Heart left ventricle (tissue), 16 donors: Measurements from ENCODE around the gene ASPG. TPM values are rescaled to one million over a fixed set of nuclear protein-coding genes. Genes with fewer than 3 reads are reported as not detected.

ENCODE experiments used
- ATAC-seq, 4 donors: fragments of 200-7000 bp; cut with Tn5 transposase; one replicate each; pipeline ENCODE4 v1.9.1; 2020 to 2022; ENCODE audit warnings: moderate library complexity in 4 of 4, mild to moderate bottlenecking in 3 of 4, moderate number of reproducible peaks in 1 of 4
- DNase-seq, 5 donors: peaks; one replicate each; pipeline ENCODE4 v3.0.0-alpha.2; 2020
- H3K27ac ChIP-seq, 12 donors: fragments of 200-600 bp; sonication (generic) in 4 of 12; one replicate each; pipeline versions ENCODE4 v1.5.0 to v1.8.0; 2016 to 2022; ENCODE audit warnings: mild to moderate bottlenecking in 2 of 12
- H3K27me3 ChIP-seq, 9 donors: fragments of 200-600 bp; sonication (generic) in 2 of 9; one replicate each; pipeline versions ENCODE4 v1.5.1 to v1.8.0; 2016 to 2022; ENCODE audit warnings: mild to moderate bottlenecking in 3 of 9
- H3K36me3 ChIP-seq, 9 donors: fragments of 200-600 bp; sonication (generic) in 2 of 9; one replicate each; pipeline versions ENCODE4 v1.5.0 to v1.8.0; 2018 to 2022; ENCODE audit warnings: mild to moderate bottlenecking in 2 of 9
- H3K4me1 ChIP-seq, 12 donors: fragments of 200-600 bp; sonication (generic) in 4 of 12; one replicate each; pipeline versions ENCODE4 v1.5.0 to v1.8.0; 2016 to 2022; ENCODE audit warnings: mild to moderate bottlenecking in 3 of 12
- H3K4me3 ChIP-seq, 12 donors: fragments of 200-600 bp; sonication (generic) in 4 of 12; one replicate each; pipeline versions ENCODE4 v1.5.0 to v1.8.0; 2017 to 2022; ENCODE audit warnings: mild to moderate bottlenecking in 9 of 12, moderate library complexity in 4 of 12
- H3K9me3 ChIP-seq, 12 donors: fragments of 200-600 bp; sonication (generic) in 4 of 12; one replicate each; pipeline versions ENCODE4 v1.5.0 to v1.8.0; 2016 to 2022; ENCODE audit warnings: mild to moderate bottlenecking in 1 of 12
- POLR2A ChIP-seq, 2 donors: fragments of 450-650 bp; IDR thresholded peaks; one replicate each; pipeline ENCODE4 v1.6.1; 2017; ENCODE audit warnings: antibody characterized with exemption in 2 of 2, mild to moderate bottlenecking in 2 of 2, moderate library complexity in 2 of 2
- WGBS, 4 donors: extraction: QIAGEN DNeasy Blood & Tissue Kit in 2 of 4; methylation state at CpG; one replicate each; pipeline versions ENCODE4 v1.1.5 to v1.1.7; 2013 to 2018; 5-methylcytosine and 5-hydroxymethylcytosine counted together
- intact Hi-C, 10 donors: fragments of 100-400 bp; cut with DNase I; formaldehyde crosslinking; loops; one replicate each; pipeline versions ENCODE4 v1.11.1 to v1.14.2; 2022
- polyA plus RNA-seq, 2 donors: library from polyadenylated mRNA; stranded (reverse); fragments of 200-250 nt; gene quantifications; one replicate each; pipeline ENCODE4 v1.2.3, GENCODE V29; 2013
- total RNA-seq, 9 donors: library from RNA; depleted of rRNA in 2 of 9; stranded (reverse); fragments of >200 nt in 2 of 9; fragmentation: NEBNext Ultra II Directional in 3 of 9; extraction: Animal tissue kit (Norgen Biotek cat#: 25700) in 3 of 9; gene quantifications; one replicate each; pipeline versions ENCODE4 v1.1.0 to v1.2.4, GENCODE V29; 2016 to 2023
- TF ChIP-seq, protein P1 (sequence below), 12 donors: fragments of 200-600 bp; sonication (generic) in 4 of 12; IDR thresholded peaks; one replicate each; pipeline versions ENCODE4 v1.5.0 to v1.8.0; 2018 to 2022; ENCODE audit warnings: antibody characterized with exemption in 12 of 12, mild to moderate bottlenecking in 5 of 12
- donor health status: ischemic (EF 13 %, LVEDD 7.1; RV severe dilation, severe dysfunction).
- donor health status: healthy with polysubstance abuse.
- donor health status: DM: no; HTN: yes; CAD: no.
- donor health status: DM: no; HTN: no; CAD: no.
- donor health status: ischemic (EF 25% LVEDD 6.9; RV normal size, moderate dysfunction).
- donor health status: ischemic (EF 25% LVEDD 5.7; RV mildly dilated, moderate dysfunction).
- donor health status: healthy.
- donor health status: DM: yes; HTN: yes; CAD: no.
- donor health status: ischemic (EF 35%, LVEDD 5.7; RV mildly dilated, moderate dysfunction).
- donor health status: nonischemic (EF 11% LVEDD 7.7; RV severe dilation, severe dysfunction).
- donor health status: DM: yes; HTN: yes; CAD: no.
- donor health status: PGD.
- donor health status: ischemic (EF 29% LVEDD 5.4; RV normal size, mild dysfunction).
- donor health status: nonischemic (EF 23%, LVEDD 6.1; RV moderate dilation, normal function).

The ASPG gene
- total and polyA plus RNA-seq, 11 donors: 3.2 to 54.6 (median 16.3) TPM

DNA sequence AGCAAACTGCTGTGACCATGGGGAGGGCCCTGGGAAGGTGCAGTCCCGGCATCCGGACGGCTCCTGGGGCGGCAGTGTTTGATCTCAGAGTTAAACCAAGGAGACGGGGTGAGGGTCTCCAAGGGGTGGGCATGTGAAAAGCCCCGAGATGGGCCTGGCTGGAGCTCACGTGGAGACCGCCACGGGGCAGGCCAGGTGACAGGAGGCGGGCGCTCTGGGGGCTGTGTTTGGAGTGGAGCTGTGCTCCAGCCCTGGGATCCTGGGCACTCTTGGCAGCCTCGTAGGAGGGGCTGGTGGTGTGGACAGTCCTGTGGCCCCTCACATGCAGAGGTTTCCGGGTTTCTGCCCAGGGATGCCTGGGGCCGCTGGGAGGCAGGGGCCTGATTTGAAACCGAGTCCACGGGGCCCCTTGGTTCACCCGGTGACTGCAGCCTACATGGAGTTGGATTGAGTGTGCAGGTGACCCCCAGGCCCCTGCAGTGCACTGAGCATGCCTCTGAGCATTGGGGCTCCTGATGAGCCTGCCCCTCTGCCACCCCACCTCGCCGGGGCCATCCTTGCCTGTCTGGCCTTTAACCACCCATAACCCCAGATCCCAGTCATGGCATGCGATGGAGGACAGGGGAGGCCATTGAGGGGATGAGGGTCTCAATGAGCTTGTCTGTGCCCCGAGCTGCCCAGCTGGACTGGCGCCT is 61.3 kb downstream of the ASPG start:
- TF ChIP-seq, protein P1, sequence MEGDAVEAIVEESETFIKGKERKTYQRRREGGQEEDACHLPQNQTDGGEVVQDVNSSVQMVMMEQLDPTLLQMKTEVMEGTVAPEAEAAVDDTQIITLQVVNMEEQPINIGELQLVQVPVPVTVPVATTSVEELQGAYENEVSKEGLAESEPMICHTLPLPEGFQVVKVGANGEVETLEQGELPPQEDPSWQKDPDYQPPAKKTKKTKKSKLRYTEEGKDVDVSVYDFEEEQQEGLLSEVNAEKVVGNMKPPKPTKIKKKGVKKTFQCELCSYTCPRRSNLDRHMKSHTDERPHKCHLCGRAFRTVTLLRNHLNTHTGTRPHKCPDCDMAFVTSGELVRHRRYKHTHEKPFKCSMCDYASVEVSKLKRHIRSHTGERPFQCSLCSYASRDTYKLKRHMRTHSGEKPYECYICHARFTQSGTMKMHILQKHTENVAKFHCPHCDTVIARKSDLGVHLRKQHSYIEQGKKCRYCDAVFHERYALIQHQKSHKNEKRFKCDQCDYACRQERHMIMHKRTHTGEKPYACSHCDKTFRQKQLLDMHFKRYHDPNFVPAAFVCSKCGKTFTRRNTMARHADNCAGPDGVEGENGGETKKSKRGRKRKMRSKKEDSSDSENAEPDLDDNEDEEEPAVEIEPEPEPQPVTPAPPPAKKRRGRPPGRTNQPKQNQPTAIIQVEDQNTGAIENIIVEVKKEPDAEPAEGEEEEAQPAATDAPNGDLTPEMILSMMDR (IDR thresholded peaks at IDR 0.05): no peak
- TF ChIP-seq POLR2A (IDR thresholded peaks at IDR 0.05): no peak

DNA sequence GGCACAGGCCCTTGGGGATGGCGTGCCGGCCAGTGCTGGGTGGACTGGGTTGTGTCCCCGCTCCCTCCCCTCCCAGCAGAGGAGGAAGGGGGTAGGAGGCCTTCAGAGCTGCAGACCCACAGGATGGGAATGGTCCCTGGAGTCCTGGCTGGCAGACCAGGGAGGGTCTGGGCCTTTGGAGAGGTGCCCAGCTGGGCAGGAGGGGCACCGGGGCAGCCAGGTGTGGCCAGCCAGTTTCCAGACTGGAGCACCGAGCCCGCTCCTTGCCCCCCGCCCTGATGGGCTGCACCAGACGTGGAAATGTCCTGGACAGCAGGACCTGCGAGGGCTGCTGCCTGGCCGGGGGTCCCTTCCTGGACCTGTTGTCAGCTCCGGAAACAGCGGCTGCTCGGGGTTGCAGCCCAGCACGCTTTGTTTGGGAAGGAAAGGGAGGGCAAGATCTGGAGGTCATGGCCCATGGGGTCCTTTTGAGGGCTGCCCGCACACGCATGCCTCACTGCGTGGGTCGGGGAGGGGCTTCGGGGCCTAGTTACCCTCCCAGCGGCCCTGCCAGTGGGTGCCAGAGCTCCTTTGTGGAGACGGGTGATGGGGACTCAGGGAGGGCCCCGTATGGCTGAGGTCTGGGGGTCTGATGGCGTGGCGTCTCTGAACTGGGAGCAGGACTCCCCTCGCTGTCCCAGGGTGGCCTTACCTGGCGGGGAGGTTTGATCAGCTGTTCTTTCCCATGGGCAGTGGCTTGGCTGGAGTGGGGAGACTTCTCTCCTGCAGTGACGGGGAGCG is 62.0 kb downstream of the ASPG start:
- Histone ChIP-seq H3K27ac (peak overlapping the region in 1 of 12 donors; percentile 14), H3K4me1 (peaks cover 0 to 57% (median 18%) of the 10 kb centered on the region in 12 donors), H3K36me3 (peaks cover 0 to 7% (median 0%) of the 10 kb centered on the region in 9 donors), H3K9me3 (no peaks in the 10 kb centered on the region), H3K4me3 (no peak overlapping the region), H3K27me3 (no peaks in the 10 kb centered on the region)
- TF ChIP-seq, protein P1 (IDR thresholded peaks at IDR 0.05): no peak
- TF ChIP-seq POLR2A (IDR thresholded peaks at IDR 0.05): no peak
- WGBS, 4 donors: 61 to 79% (median 69%) methylated on average over 20 to 28 of the region's 28 CpGs
- intact Hi-C loops: loop anchor here in 2 of 10 donors (10.0 kb wide), 2 partner anchors 77 to 147 kb away; no protein-coding TSS in a partner anchor
- no peak for ATAC-seq
- peak in 3 of 5 donors; percentile 21 to 65 (median 26) for DNase-seq

More for the DNA sequence above, 61.3 kb downstream of the ASPG start:
- Histone ChIP-seq H3K27me3 (no peaks in the 10 kb centered on the region), H3K4me1 (peaks cover 0 to 57% (median 18%) of the 10 kb centered on the region in 12 donors), H3K36me3 (no peaks in the 10 kb centered on the region), H3K27ac (no peak overlapping the region), H3K4me3 (no peak overlapping the region), H3K9me3 (no peaks in the 10 kb centered on the region)
- 86 to 91% (median 88%) methylated on average over 17 to 22 of the region's 22 CpGs for WGBS, 4 donors
- ATAC-seq (no peak), DNase-seq (peak in 3 of 5 donors; percentile 19 to 37 (median 19))
- intact Hi-C loops: loop anchor here in 2 of 10 donors (10.0 kb wide), 2 partner anchors 78 to 148 kb away; no protein-coding TSS in a partner anchor

DNA sequence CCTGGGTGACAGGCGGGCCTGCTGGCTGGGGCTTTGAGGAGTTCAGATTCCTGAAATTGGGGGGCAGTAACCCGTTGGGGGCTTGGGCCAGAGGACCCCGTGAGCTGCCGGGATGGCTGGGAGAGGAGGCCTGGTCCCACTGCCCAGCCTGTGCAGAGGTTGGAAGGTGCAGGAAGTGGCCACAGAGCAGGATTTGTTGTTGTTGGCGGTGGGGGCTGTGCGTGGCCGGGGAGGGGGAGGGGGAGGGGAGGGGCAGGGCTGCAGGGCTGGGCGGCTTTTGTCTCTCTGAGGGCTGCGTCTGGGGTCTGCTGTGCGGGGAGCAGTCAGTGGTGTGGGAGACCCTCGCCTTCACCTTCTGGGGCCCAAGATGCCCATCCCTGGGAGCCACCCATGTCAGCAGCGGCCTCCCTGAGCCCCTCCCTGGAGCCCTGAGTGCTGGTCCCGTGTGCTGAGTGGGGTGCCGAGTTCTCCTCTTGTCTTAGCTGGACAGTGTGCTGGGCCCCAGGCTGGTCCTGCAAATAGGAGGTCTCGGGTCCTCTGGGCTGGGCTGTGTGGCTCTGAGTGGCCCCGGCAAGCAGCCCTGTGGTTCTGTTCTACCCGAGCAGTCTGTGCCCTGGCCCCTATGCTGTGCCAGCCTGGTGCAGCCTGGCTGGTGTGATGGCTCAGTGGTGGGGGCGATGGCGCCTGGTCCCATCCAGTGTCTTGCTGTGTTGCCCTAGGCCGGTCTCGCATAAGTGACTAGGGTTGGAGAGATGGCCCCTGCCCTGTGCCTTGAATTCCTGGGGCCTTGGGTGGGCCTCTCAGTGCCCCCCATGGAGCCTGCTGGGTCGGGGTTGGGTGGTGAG is 63.2 kb downstream of the ASPG start:
- 60 to 76% (median 68%) methylated on average over 7 to 22 of the region's 22 CpGs for WGBS, 4 donors
- peak in 1 of 4 donors; percentile 37 for ATAC-seq
- Histone ChIP-seq H3K4me3 (no peak overlapping the region), H3K9me3 (no peaks in the 10 kb centered on the region), H3K4me1 (peaks cover 0 to 51% (median 18%) of the 10 kb centered on the region in 12 donors), H3K27ac (peak overlapping the region in 4 of 12 donors; percentile 35 to 52 (median 38)), H3K36me3 (peaks cover 0 to 12% (median 0%) of the 10 kb centered on the region in 9 donors), H3K27me3 (no peaks in the 10 kb centered on the region)
- TF ChIP-seq POLR2A (IDR thresholded peaks at IDR 0.05): no peak
- TF ChIP-seq, protein P1 (IDR thresholded peaks at IDR 0.05): no peak
- intact Hi-C loops: loop anchor here in 2 of 10 donors (10.0 kb wide), 2 partner anchors 76 to 146 kb away; no protein-coding TSS in a partner anchor
- peak in 3 of 5 donors; percentile 20 to 53 (median 21) for DNase-seq
